GM23248 (cell line): ENCODE data around the gene SCN8A. TPM values are rescaled to one million over a fixed set of nuclear protein-coding genes. Genes with fewer than 3 reads are reported as not detected.
A peak's percentile ranks its signal among the peaks of the same experiment; 100 is the strongest.

Source experiments
- DNase-seq: peaks from one replicate; pipeline ENCODE4 v3.0.0-alpha.2; 2015
- H2AFZ ChIP-seq: fragments of 200-600 bp; sonication (generic); 2 replicates; pipeline ENCODE4 v1.6.1; 2016; ENCODE audit warnings: antibody characterized with exemption
- H3F3A ChIP-seq: fragments of 200-600 bp; sonication (generic); 2 replicates; pipeline ENCODE4 v1.6.1; 2016; ENCODE audit warnings: mild to moderate bottlenecking, antibody characterized with exemption, mixed run types; ENCODE audit not compliant: insufficient read depth
- H3K27ac ChIP-seq: fragments of 200-600 bp; sonication (generic); 2 replicates; pipeline ENCODE4 v1.5.1; 2016; ENCODE audit warnings: mild to moderate bottlenecking
- H3K27me3 ChIP-seq: fragments of 200-600 bp; sonication (generic); replicated peaks from 2 replicates; pipeline ENCODE4 v1.6.1; 2016; ENCODE audit warnings: mild to moderate bottlenecking; ENCODE audit not compliant: insufficient read depth
- H3K36me3 ChIP-seq: fragments of 200-600 bp; sonication (generic); 2 replicates; pipeline ENCODE4 v1.6.1; 2016; ENCODE audit warnings: low read depth, mild to moderate bottlenecking
- H3K4me1 ChIP-seq: fragments of 200-600 bp; sonication (generic); 2 replicates; pipeline ENCODE4 v1.6.1; 2016; ENCODE audit warnings: mild to moderate bottlenecking; ENCODE audit not compliant: insufficient read depth
- H3K4me2 ChIP-seq: fragments of 200-600 bp; sonication (generic); one replicate; pipeline ENCODE4 v1.6.1; 2016; ENCODE audit warnings: mild to moderate bottlenecking; ENCODE audit not compliant: unreplicated experiment
- H3K4me3 ChIP-seq: fragments of 200-600 bp; sonication (generic); 2 replicates; pipeline ENCODE4 v1.5.1; 2016; ENCODE audit warnings: mild to moderate bottlenecking
- H3K79me2 ChIP-seq: fragments of 200-600 bp; sonication (generic); 2 replicates; pipeline ENCODE4 v1.6.1; 2016; ENCODE audit warnings: mild to moderate bottlenecking; ENCODE audit not compliant: insufficient read depth
- H3K9ac ChIP-seq: fragments of 200-600 bp; sonication (generic); 2 replicates; pipeline ENCODE4 v1.6.1; 2016; ENCODE audit warnings: mild to moderate bottlenecking
- H3K9me2 ChIP-seq: fragments of 200-600 bp; sonication (generic); 2 replicates; pipeline ENCODE4 v1.6.1; 2016; ENCODE audit warnings: mixed run types, mild to moderate bottlenecking, moderate library complexity; ENCODE audit not compliant: insufficient read depth
- H3K9me3 ChIP-seq: fragments of 200-600 bp; sonication (generic); one replicate; pipeline ENCODE4 v1.6.1; 2017; ENCODE audit warnings: low read depth
- H4K20me1 ChIP-seq: fragments of 200-600 bp; sonication (generic); 2 replicates; pipeline ENCODE4 v1.6.0; 2016; ENCODE audit not compliant: insufficient read depth
- EZH2 ChIP-seq: fragments of 200-600 bp; sonication (generic); IDR thresholded peaks from 2 replicates; pipeline ENCODE4 v1.6.1; 2018; ENCODE audit warnings: antibody characterized with exemption, mild to moderate bottlenecking; ENCODE audit not compliant: insufficient read depth, poor library complexity, severe bottlenecking
- EZH2phosphoT487 ChIP-seq: fragments of 200-600 bp; sonication (generic); IDR thresholded peaks from 2 replicates; pipeline ENCODE4 v1.6.1; 2018; ENCODE audit warnings: antibody characterized with exemption, moderate library complexity, mild to moderate bottlenecking, low read depth; ENCODE audit not compliant: insufficient read depth
- WGBS, 2 experiments: methylation state at CpG; one replicate each; pipeline ENCODE4 v1.1.6; 2015 to 2017; ENCODE audit warnings: low lambda C conversion rate in 2 of 2, low coverage in 1 of 2; ENCODE audit errors: missing lambda C conversion rate in 2 of 2; 5-methylcytosine and 5-hydroxymethylcytosine counted together
- in situ Hi-C: fragments of 300-500 bp; cut with MboI; formaldehyde crosslinking; loops from 2 replicates; pipeline ENCODE4 v1.15.0; 2020
- polyA plus RNA-seq: library from polyadenylated mRNA; unstranded; fragments of >200 nt; fragmentation: Nextera tagmentation; extraction: Ambion mirVana; gene quantifications from 2 replicates; pipeline ENCODE4 v1.2.1, GENCODE V29; 2016
- total RNA-seq: library from RNA; depleted of rRNA; stranded (reverse); fragments of >200 nt; shearing (Covaris generic); gene quantifications from 2 replicates; pipeline ENCODE4 v1.2.3, GENCODE V29; 2014

Gene SCN8A
- total and polyA plus RNA-seq, 2 experiments from 2014 or later = 6.7 to 13.8 TPM

DNA sequence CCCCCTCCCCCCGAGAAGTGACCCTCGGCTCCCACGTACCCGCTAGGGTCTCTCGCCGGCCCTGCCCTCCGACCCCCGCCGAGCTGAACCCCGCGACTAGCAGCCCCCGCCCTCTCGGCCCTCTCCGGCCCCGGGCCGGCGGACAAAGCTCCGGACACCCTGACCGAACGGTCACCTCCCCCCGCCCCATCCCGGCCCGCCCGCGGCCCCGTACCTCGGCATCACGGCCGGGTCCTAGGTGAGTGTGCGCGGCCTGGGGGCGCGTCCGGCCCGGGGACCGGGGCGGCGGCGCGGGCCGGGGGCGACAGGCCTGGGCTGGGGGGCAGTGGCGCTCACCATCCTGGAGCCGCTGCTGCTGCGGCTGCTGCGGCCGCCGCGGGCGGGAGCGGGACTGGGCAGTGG lies 257.3 kb downstream of the SCN8A start, which contains the start of gene FIGNL2:
Gene FIGNL2 (minus strand): TSS at position 393 of the 402 bp plus-strand sequence. CDS start 26,305 bp downstream, outside the sequence.
- DNase-seq = no peak
- Histone ChIP-seq H3K4me2 (peak within 1 kb of the TSS; percentile 22), H2AFZ (peak within 1 kb of the TSS; percentile 49; the same call in 1 of the 2 replicates), H3K4me1 (no peaks in the 10 kb centered on the region; the same call in 1 of the 2 replicates), H3K36me3 (no peaks in the 10 kb centered on the region), H3K9me3 (no peaks in the 10 kb centered on the region), H3F3A (no peaks in the 10 kb centered on the region), H3K27me3 (peaks cover 48% of the 10 kb centered on the region), H3K9me2 (no peaks in the 10 kb centered on the region), H3K4me3 (peak within 1 kb of the TSS; percentile 42; the same call in 1 of the 2 replicates), H4K20me1 (no peaks in the 10 kb centered on the region), H3K9ac (no peak within 1 kb of the TSS), H3K27ac (no peak within 1 kb of the TSS), H3K79me2 (no peaks in the 10 kb centered on the region)
- in situ Hi-C loops = no loop called here
- 3% methylated on average over 40 of the region's 51 CpGs; no CpG with 5 or more reads in 1 of the 2 experiments for WGBS, 2 experiments
- TF ChIP-seq EZH2 (peak; percentile 39), EZH2phosphoT487 (no peak)

GRCh38 chr12:51848841-51849735 lies 258.1 kb downstream of the SCN8A start:
- no peak overlapping the region for H3K4me2 ChIP-seq
- no peak overlapping the region for H3K4me3 ChIP-seq
- no peak overlapping the region for H3K27ac ChIP-seq
- no peaks in the 10 kb centered on the region for H3K36me3 ChIP-seq
- in situ Hi-C loops = no loop called here
- H3K79me2 ChIP-seq = no peaks in the 10 kb centered on the region
- H2AFZ ChIP-seq = no peak overlapping the region
- no peaks in the 10 kb centered on the region; the same call in 1 of the 2 replicates for H3K4me1 ChIP-seq
- no peaks in the 10 kb centered on the region for H3F3A ChIP-seq
- H3K9me2 ChIP-seq = no peaks in the 10 kb centered on the region
- no peak overlapping the region for H3K9ac ChIP-seq
- no peaks in the 10 kb centered on the region for H4K20me1 ChIP-seq
- peaks cover 40% of the 10 kb centered on the region for H3K27me3 ChIP-seq
- no peak for DNase-seq
- WGBS, 2 experiments = 57 to 83% methylated on average over 21 to 57 of the region's 57 CpGs
- TF ChIP-seq EZH2 (no peak), EZH2phosphoT487 (no peak)
- no peaks in the 10 kb centered on the region for H3K9me3 ChIP-seq

- DNase-seq = no peak
- 84 to 86% methylated on average over 8 of the region's 8 CpGs for WGBS, 2 experiments
- in situ Hi-C loops = no loop called here
- H4K20me1 ChIP-seq = no peaks in the 10 kb centered on the region
- H3K4me3 ChIP-seq = no peak overlapping the region
- peaks cover 28% of the 10 kb centered on the region for H3K27me3 ChIP-seq
- H3K4me1 ChIP-seq = no peaks in the 10 kb centered on the region; the same call in 1 of the 2 replicates
- TF ChIP-seq EZH2phosphoT487 (no peak), EZH2 (peak; percentile 33)
- H3K9me2 ChIP-seq = no peaks in the 10 kb centered on the region
- H3K36me3 ChIP-seq = no peaks in the 10 kb centered on the region
- H2AFZ ChIP-seq = no peak overlapping the region
- no peak overlapping the region for H3K9ac ChIP-seq
- no peaks in the 10 kb centered on the region for H3K79me2 ChIP-seq
- no peaks in the 10 kb centered on the region for H3F3A ChIP-seq
- H3K27ac ChIP-seq = no peak overlapping the region
- no peaks in the 10 kb centered on the region for H3K9me3 ChIP-seq
- H3K4me2 ChIP-seq = no peak overlapping the region
Observed at GRCh38 chr12:51850081-51850964, 259.3 kb downstream of the SCN8A start.

- H3K9me3 ChIP-seq = no peaks in the 10 kb centered on the region
- H3K4me1 ChIP-seq = no peaks in the 10 kb centered on the region; the same call in 1 of the 2 replicates
- no peaks in the 10 kb centered on the region for H3K9me2 ChIP-seq
- DNase-seq = no peak
- no peaks in the 10 kb centered on the region for H4K20me1 ChIP-seq
- no peak for TF ChIP-seq EZH2
- TF ChIP-seq EZH2phosphoT487 = no peak
- no peak overlapping the region for H3K27ac ChIP-seq
- H3K4me2 ChIP-seq = no peak overlapping the region
- WGBS, 2 experiments = 72 to 78% methylated on average over 4 of the region's 4 CpGs
- peaks cover 22% of the 10 kb centered on the region for H3K27me3 ChIP-seq
- in situ Hi-C loops = no loop called here
- no peaks in the 10 kb centered on the region for H3F3A ChIP-seq
- no peak overlapping the region for H3K4me3 ChIP-seq
- H3K36me3 ChIP-seq = no peaks in the 10 kb centered on the region
- H3K79me2 ChIP-seq = no peaks in the 10 kb centered on the region
- no peak overlapping the region for H2AFZ ChIP-seq
- no peak overlapping the region for H3K9ac ChIP-seq
Observed at GRCh38 chr12:51850965-51851299, 259.9 kb downstream of the SCN8A start.
